GM12878 (cell line): Measurements from ENCODE around the gene SRPK2.

Source experiments
- BHLHE40 ChIP-seq, 2 experiments: fragments of 450-650 bp in 1 of 2; IDR thresholded peaks; 2 replicates each; pipeline ENCODE4 v1.6.1; 2011 to 2017; ENCODE audit warnings: low read depth in 2 of 2, borderline replicate concordance in 1 of 2, improper control_type of control experiment in 1 of 2, low read length in 1 of 2, mild to moderate bottlenecking in 1 of 2
- EGR1 ChIP-seq, 2 experiments: IDR thresholded peaks; 1 replicate in 1 of 2; 2 replicates in 1 of 2; pipeline ENCODE4 v1.6.1; 2011 to 2012; ENCODE audit warnings: low read depth in 2 of 2, low read length in 2 of 2, borderline replicate concordance in 1 of 2, mild to moderate bottlenecking in 1 of 2, moderate library complexity in 1 of 2
- MAX ChIP-seq: IDR thresholded peaks from 2 replicates; pipeline ENCODE4 v1.6.1; 2012; ENCODE audit warnings: low read depth, low read length, improper control_type of control experiment
- POLR2A ChIP-seq: IDR thresholded peaks from 2 replicates; pipeline ENCODE4 v1.6.1; 2011; ENCODE audit warnings: low read depth, mild to moderate bottlenecking, low read length
- POLR2AphosphoS5 ChIP-seq: IDR thresholded peaks from 2 replicates; pipeline ENCODE4 v1.6.1; 2011; ENCODE audit warnings: mild to moderate bottlenecking, low read length, inconsistent platforms
- SIX5 ChIP-seq: IDR thresholded peaks from 2 replicates; pipeline ENCODE4 v1.6.1; 2011; ENCODE audit warnings: mild to moderate bottlenecking, low read depth, low read length, moderate library complexity; ENCODE audit not compliant: severe bottlenecking
- SREBF2 ChIP-seq: IDR thresholded peaks from 2 replicates; pipeline ENCODE4 v1.6.1; 2012; ENCODE audit warnings: mild to moderate bottlenecking, low read length
- ZNF592 ChIP-seq: fragments of 450-650 bp; IDR thresholded peaks from 2 replicates; pipeline ENCODE4 v1.6.1; 2017; ENCODE audit warnings: mild to moderate bottlenecking, moderate library complexity
- TF ChIP-seq, protein P1 (sequence below), 3 experiments: IDR thresholded peaks in 2 of 3; conservative IDR thresholded peaks in 1 of 3; 2 replicates each; pipeline ENCODE4 v1.5.1; 2011; ENCODE audit warnings: low read depth in 3 of 3, low read length in 3 of 3, mild to moderate bottlenecking in 3 of 3, control low read depth in 2 of 3, moderate library complexity in 2 of 3, inconsistent platforms in 1 of 3, mixed read lengths in 1 of 3; ENCODE audit not compliant: control insufficient read depth in 2 of 3, insufficient read depth in 1 of 3; ENCODE audit errors: extremely low read depth in 1 of 3

DNA sequence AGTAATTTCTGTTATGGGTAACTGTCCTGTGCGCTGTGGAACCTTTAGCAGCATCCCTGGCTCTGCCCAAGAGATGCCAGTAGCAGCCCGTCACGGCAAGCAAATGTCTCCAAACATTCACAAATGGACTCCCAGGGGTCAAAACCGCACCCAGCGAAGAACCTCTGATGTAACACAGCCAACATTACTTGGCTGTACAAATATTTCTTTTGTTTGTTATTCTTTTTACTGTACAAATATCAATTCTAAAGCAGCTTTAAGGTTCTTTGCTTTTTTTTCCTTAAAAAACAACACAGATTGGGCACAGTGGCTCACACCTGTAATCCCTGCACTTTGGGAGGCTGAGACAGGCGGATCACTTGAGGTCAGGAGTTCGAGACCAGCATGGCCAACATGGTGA, 192.2 kb downstream of the SRPK2 start:
- TF ChIP-seq SREBF2 (no peak), ZNF592 (no peak), MAX (no peak), POLR2A (no peak), POLR2AphosphoS5 (no peak), EGR1 (IDR thresholded peaks at IDR 0.05; ENCODE audit: borderline replicate concordance in 1 of 2, low read depth in 2 of 2, low read length in 2 of 2) (no peak), SIX5 (no peak), BHLHE40 (IDR thresholded peaks at IDR 0.05; ENCODE audit: borderline replicate concordance in 1 of 2, low read depth in 2 of 2, low read length in 1 of 2) (no peak)
- TF ChIP-seq, protein P1, sequence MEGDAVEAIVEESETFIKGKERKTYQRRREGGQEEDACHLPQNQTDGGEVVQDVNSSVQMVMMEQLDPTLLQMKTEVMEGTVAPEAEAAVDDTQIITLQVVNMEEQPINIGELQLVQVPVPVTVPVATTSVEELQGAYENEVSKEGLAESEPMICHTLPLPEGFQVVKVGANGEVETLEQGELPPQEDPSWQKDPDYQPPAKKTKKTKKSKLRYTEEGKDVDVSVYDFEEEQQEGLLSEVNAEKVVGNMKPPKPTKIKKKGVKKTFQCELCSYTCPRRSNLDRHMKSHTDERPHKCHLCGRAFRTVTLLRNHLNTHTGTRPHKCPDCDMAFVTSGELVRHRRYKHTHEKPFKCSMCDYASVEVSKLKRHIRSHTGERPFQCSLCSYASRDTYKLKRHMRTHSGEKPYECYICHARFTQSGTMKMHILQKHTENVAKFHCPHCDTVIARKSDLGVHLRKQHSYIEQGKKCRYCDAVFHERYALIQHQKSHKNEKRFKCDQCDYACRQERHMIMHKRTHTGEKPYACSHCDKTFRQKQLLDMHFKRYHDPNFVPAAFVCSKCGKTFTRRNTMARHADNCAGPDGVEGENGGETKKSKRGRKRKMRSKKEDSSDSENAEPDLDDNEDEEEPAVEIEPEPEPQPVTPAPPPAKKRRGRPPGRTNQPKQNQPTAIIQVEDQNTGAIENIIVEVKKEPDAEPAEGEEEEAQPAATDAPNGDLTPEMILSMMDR (IDR thresholded peaks at IDR 0.05 in 2 of 3, conservative IDR thresholded peaks at IDR 0.05 in 1 of 3; ENCODE audit: control insufficient read depth in 2 of 3, extremely low read depth in 1 of 3, insufficient read depth in 1 of 3, low read depth in 3 of 3, low read length in 3 of 3): no peak
